AG04449 (cell line): ENCODE results near the gene NPAS2.

Experiments
- CTCF ChIA-PET: fragments of 350-600 bp; formaldehyde crosslinking; extraction: SDS; loops from one replicate; lab custom pipeline; 2021; ENCODE audit warnings: antibody characterized with exemption; lab: Yijun Ruan, JAX
- POLR2A ChIA-PET: fragments of 400-600, 350-600 bp; formaldehyde crosslinking; extraction: SDS; loops from one replicate; lab custom pipeline; 2020; ENCODE audit warnings: antibody characterized with exemption, inconsistent platforms; lab: Yijun Ruan, JAX
- DNase-seq: peaks from one replicate; pipeline ENCODE4 v3.0.0-alpha.2; 2010; ENCODE audit warnings: low read depth, low spot score
- H3K4me3 ChIP-seq: 2 replicates; pipeline ENCODE4 v1.5.1; 2011; ENCODE audit warnings: low read depth, mild to moderate bottlenecking, control low read depth, low read length
- CTCF ChIP-seq: IDR thresholded peaks from one replicate; pipeline ENCODE4 v1.5.1; 2011; ENCODE audit warnings: mild to moderate bottlenecking, moderate library complexity, low read length, control low read depth, inconsistent platforms; ENCODE audit not compliant: insufficient read depth; ENCODE audit errors: missing control alignments

NPAS2 gene

GRCh38 chr2:100968146-100969145 lies 148.5 kb downstream of the NPAS2 start:
- no peak overlapping the region for H3K4me3 ChIP-seq
- POLR2A ChIA-PET: interaction anchor here (0.5 kb wide), 1 partner anchor 33 kb away, joined by 3 read pairs; no protein-coding TSS in a partner anchor
- DNase-seq: no peak
- CTCF ChIA-PET: interaction anchor here (0.7 to 1.3 kb wide), 2 partner anchors 9 to 17 kb away, joined by 3 to 4 read pairs; no protein-coding TSS in a partner anchor
- no peak for TF ChIP-seq CTCF

- ChIA-PET POLR2A (no interaction called here), CTCF (interaction anchor here (1.2 to 2.0 kb wide), 2 partner anchors 13 to 240 kb away, joined by 3 to 5 read pairs; no protein-coding TSS in a partner anchor)
- no peak for DNase-seq
- no peak for TF ChIP-seq CTCF
- H3K4me3 ChIP-seq: no peak overlapping the region
Observed at GRCh38 chr2:100969998-100970397, 150.1 kb downstream of the NPAS2 start.

GRCh38 chr2:100971221-100971620 lies 151.3 kb downstream of the NPAS2 start:
- DNase-seq: no peak
- ChIA-PET CTCF (interaction anchor here (0.6 to 2.0 kb wide), 3 partner anchors 12 to 241 kb away, joined by 4 to 5 read pairs (median 5); no protein-coding TSS in a partner anchor), POLR2A (no interaction called here)
- no peak for TF ChIP-seq CTCF
- no peak overlapping the region for H3K4me3 ChIP-seq

DNA sequence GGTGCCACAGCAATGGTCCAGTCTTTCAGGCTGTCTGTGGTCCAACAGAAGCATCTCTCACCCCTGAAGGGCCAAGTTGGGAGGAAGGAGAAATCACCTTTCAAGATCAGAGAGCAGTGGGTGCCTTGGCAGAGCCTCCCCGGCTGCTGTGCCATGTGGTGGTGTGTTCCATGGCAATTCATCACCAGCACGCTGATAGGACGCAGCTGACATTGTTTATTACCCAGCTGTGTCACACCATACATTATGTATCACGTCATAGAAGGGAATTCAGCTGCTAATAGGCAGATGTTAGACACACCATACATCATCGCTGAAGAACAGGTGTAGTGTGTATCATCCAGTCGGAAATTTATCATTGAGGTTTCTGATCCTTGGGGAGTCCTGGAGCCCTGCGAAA lies 152.5 kb downstream of the NPAS2 start:
- POLR2A ChIA-PET: no interaction called here
- H3K4me3 ChIP-seq: no peak overlapping the region
- no peak for TF ChIP-seq CTCF
- DNase-seq: no peak
- CTCF ChIA-PET: interaction anchor here (0.7 to 1.9 kb wide), 4 partner anchors 10 to 243 kb away, joined by 3 to 9 read pairs (median 4); no protein-coding TSS in a partner anchor

DNA sequence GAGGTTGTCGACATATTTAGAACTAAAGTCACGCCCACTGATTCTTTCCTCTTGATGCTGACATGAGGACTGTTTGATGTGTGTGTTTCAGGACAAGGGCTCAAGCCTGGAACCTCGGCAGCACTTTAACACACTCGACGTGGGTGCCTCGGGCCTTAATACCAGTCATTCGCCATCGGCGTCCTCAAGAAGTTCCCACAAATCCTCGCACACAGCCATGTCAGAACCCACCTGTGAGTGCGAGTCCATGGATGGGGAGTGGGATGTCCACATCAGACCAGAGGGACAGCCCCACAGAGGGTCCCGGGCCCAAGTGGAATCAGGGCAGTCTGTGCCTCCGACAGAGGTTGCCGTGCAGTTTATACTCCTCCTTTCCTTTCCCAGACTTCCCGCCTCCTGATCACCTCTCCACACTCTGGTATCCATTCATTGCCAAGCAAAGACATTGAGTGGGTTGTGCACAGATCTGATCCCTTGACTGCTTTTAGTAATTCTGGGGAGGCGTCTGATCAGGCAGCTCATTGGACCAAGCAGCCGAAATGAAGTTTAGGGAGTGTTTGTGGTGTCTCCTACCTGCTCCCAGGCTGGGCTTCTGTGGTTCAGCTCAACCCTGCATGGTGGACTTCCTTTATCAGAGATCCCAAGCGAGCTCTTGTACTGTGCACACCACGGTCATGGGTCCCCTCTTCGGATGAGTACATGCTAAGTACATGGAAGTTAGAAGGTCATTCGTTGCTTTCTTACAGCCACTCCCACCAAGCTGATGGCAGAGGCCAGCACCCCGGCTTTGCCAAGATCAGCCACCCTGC lies 155.0 kb downstream of the NPAS2 start:
- CTCF ChIA-PET: interaction anchor here (2.5 kb wide), 1 partner anchor 11 kb away, joined by 10 read pairs; no protein-coding TSS in a partner anchor
- TF ChIP-seq CTCF: no peak
- no peak overlapping the region for H3K4me3 ChIP-seq
- no peak for DNase-seq
- POLR2A ChIA-PET: no interaction called here

GRCh38 chr2:100975521-100975785 lies 155.5 kb downstream of the NPAS2 start:
- POLR2A ChIA-PET: no interaction called here
- no peak for TF ChIP-seq CTCF
- H3K4me3 ChIP-seq: no peak overlapping the region
- CTCF ChIA-PET: interaction anchor here (2.5 kb wide), 1 partner anchor 10 kb away, joined by 10 read pairs; no protein-coding TSS in a partner anchor
- no peak for DNase-seq
